ENCODE results near the gene MAPK12.

The MAPK12 gene

DNA sequence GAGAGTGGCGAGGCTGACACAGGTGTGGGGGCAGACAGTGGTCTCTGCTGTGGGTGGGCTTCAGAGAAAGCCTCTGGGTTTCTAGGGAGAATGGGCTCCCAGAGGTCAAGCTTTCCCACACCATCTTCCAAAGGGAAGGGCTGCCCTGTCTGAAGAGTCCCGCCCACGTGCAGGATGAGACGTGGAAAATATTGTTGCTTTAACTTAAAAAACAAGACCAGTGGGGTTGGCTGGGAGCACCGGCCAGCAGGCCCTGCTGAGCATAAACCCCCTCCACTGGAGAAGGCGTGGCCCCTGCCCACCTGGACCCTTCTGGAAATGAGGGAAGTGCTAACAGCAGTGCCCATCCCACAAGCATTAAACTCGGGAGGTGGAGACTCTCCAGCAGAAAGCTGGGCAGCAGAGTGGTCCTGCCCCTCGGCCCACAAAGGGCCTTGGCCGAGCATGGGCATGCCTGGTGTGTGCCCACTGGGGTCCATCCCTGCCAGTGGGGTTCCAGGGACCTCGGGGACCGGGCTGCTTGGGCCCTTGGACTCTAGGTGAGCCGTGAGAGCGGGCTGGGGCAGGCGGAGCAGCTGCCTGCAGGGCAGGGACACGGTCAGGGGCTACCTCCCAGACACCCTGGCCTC lies 45.3 kb downstream of the MAPK12 start:
- TF ChIP-seq, protein P1, sequence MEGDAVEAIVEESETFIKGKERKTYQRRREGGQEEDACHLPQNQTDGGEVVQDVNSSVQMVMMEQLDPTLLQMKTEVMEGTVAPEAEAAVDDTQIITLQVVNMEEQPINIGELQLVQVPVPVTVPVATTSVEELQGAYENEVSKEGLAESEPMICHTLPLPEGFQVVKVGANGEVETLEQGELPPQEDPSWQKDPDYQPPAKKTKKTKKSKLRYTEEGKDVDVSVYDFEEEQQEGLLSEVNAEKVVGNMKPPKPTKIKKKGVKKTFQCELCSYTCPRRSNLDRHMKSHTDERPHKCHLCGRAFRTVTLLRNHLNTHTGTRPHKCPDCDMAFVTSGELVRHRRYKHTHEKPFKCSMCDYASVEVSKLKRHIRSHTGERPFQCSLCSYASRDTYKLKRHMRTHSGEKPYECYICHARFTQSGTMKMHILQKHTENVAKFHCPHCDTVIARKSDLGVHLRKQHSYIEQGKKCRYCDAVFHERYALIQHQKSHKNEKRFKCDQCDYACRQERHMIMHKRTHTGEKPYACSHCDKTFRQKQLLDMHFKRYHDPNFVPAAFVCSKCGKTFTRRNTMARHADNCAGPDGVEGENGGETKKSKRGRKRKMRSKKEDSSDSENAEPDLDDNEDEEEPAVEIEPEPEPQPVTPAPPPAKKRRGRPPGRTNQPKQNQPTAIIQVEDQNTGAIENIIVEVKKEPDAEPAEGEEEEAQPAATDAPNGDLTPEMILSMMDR (IDR thresholded peaks at IDR 0.05): no peak

DNA sequence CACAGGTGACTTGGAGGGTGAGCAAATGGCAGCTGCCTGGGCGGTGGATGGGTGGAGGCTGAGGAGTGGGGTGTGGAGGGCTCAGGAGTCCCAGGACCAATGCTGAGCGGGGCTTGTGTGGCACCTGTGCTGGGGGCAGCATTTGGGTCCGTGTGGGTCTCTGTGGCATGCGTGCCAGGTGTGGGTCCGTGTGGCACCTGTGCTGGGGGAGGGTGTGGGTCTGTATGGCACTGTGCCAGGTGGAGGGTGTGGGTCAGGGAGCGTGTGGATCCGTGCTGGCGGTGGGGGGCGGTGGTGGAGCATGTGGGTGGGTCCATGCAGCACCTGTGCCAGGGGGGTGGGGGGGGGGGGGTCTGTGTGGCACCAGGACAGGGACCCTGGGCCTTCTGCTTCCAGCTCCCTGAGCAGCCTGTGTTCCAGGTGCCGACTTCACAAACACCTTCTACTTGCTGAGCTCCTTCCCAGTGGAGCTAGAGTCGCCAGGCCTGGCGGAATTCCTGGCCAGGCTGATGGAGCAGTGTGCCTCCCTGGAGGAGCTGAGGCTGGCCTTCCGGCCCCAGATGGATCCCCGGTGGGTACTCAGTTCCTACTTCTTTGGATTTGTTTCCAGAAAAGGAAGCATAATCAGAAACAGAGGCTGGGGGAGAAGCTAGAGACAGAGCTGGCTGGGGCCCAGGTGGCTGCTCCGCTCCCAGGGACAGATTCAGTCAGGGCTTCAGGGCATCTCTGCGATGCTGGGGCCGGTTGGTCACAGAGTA lies 46.0 kb downstream of the MAPK12 start:
- TF ChIP-seq, protein P1 (IDR thresholded peaks at IDR 0.05): no peak
- Histone ChIP-seq H3K4me3 (no peak overlapping the region), H3K27ac (no peak overlapping the region)
- no peak for DNase-seq (ENCODE audit: low spot score)

More for the DNA sequence above, 45.3 kb downstream of the MAPK12 start:
- Histone ChIP-seq H3K4me3 (no peak overlapping the region), H3K27ac (no peak overlapping the region)
- no peak for DNase-seq (ENCODE audit: low spot score)

DNA sequence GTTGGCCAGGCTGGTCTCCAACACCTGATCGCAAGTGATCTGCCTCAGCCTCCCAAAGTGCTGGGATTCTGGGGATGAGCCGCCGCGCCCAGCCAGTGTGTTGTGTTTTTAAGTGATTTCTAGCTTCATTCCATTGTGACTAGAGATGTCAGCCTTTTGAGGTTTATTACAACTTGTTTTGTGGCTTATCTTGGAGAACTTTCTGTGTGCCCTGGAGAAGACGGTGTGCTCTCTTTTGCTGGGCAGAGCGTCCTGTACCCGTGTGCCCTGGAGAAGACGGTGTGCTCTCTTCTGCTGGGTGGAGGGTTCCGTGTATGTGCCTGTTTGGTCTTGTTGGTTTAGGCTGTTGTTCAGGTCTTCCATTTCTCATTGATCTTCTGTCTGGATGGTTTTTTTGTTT lies 48.2 kb downstream of the MAPK12 start:
- no peak overlapping the region for H3K27ac ChIP-seq
- no peak overlapping the region for H3K4me3 ChIP-seq
- DNase-seq (ENCODE audit: low spot score): no peak
- TF ChIP-seq, protein P1 (IDR thresholded peaks at IDR 0.05): no peak

DNA sequence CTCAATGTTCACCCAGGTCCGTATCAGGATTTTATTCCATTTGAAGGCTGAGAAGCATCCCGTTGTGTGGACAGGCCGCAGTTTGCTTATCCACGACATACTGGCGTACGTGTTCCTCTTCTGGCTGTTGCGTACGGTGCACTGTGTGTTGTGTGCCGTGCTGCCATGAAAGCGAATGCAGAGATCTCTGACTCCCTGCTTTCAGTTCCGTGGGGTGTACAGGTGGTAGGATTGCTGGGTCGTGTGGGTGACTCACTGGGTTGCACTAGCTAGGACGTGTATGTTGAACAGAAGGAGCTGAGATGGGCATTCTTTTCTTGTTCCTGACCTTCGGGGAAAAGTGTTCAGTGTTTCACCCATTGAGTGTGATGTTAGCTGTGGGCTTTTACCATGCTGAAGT lies 50.3 kb downstream of the MAPK12 start:
- TF ChIP-seq, protein P1 (IDR thresholded peaks at IDR 0.05): no peak
- Histone ChIP-seq H3K4me3 (no peak overlapping the region), H3K27ac (no peak overlapping the region)
- no peak for DNase-seq (ENCODE audit: low spot score)

DNA sequence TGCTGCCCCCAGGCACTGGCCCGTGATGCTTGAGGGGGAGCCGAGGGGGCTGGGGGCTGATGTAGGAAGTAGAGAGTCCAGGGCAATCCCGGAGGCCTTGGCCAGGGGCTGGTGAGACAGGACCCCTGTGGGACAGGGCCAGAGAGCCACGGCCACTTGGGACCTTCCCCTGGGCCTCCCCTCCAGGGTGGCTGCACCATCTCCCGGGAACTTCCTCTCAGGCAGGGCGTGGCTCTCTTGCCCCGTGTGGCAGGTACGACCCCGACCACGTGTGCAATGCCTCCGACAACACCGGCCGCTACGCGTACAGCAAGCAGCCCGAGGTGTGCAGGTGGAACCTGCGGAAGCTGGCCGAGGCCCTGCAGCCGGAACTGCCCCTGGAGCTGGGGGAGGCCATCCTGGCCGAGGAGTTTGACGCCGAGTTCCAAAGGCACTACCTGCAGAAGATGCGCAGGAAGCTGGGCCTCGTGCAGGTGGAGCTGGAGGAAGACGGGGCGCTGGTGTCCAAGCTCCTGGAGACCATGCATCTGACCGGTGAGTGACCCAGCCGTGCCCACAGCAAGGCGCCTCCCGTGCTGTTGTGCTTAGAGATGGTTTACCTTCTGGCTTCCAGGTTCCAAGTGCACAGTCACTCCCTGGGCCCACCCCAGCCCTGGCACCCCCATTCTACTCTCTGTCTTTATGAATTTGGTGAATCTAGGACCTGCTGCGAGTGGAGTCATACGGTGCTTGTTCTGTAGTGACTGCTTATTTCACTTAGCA lies 50.9 kb downstream of the MAPK12 start:
- H3K27ac ChIP-seq: no peak overlapping the region
- TF ChIP-seq, protein P1 (IDR thresholded peaks at IDR 0.05): no peak
- DNase-seq (ENCODE audit: low spot score): no peak
- no peak overlapping the region for H3K4me3 ChIP-seq

DNA sequence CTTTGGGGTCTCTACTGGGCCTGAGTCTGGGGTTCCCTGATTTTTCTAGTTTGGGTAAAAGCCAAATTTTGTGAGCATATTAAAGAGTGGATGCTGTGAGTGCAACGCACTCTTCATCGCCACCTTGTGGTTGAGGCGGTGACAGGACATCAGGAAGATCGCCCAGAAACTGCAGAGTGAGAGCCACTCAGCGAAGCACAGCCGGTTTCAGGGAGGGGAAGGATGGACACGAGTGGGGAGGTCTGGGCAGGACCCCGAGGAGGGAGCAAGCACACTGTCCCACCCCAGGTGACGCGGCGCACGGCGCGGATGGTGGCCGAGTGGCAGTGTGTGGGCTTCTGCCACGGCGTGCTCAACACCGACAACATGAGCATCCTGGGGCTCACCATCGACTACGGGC lies 51.6 kb downstream of the MAPK12 start:
- no peak overlapping the region for H3K27ac ChIP-seq
- no peak for DNase-seq (ENCODE audit: low spot score)
- no peak overlapping the region for H3K4me3 ChIP-seq
- TF ChIP-seq, protein P1 (IDR thresholded peaks at IDR 0.05): peak; percentile 80

Measured in coronary artery (tissue), 2 donors.